Rectal smooth muscle tissue (tissue), 1 donor: Measurements from ENCODE around the gene WNT1.

Source experiments
- H3K27ac ChIP-seq: one replicate; pipeline ENCODE4 v1.7.0; 2013; ENCODE audit warnings: low read depth, low read length, inconsistent platforms
- H3K27me3 ChIP-seq: one replicate; pipeline ENCODE4 v1.7.0; 2013; ENCODE audit warnings: low read length; ENCODE audit not compliant: control insufficient read depth, insufficient read depth
- H3K36me3 ChIP-seq: one replicate; pipeline ENCODE4 v1.7.0; 2013; ENCODE audit warnings: low read length; ENCODE audit not compliant: control insufficient read depth, insufficient read depth
- H3K4me1 ChIP-seq: one replicate; pipeline ENCODE4 v1.7.0; 2013; ENCODE audit warnings: low read length; ENCODE audit not compliant: control insufficient read depth, insufficient read depth
- H3K4me3 ChIP-seq: one replicate; pipeline ENCODE4 v1.7.0; 2013; ENCODE audit warnings: low read length
- H3K9ac ChIP-seq: one replicate; pipeline ENCODE4 v1.7.0; 2013; ENCODE audit warnings: low read length

Gene WNT1

DNA sequence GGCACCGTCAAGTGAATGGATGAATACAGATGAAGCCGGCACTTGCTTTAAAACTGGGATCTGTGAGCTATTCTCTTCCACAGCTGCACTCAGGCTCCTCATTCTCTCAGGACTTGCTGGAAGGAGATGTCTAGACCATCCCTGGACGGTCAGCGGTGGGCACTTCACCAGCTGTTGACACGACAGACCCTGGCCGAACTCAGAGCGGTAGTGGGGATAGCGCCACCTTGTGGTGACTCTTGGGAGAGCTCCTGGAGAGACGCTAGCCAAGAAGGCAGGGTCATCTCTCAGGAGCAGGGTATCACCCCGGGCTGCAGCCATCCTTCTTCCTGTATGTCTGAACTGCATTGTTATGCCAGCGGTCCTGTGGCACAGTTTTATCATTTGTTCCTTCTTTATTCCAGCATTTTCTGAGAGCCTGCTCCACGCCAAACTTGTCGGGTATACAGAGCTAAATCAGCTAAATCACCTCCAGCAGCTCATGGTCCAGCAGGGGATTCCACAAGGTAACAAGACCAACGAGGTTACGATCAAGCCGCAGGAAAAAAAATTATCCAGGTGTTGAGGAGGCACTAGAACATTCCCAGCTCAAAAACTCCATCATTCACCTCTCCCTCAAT lies 10.0 kb downstream of the WNT1 start:
- H3K4me3 ChIP-seq, result no peak overlapping the region
- H3K27ac ChIP-seq, result no peak overlapping the region
- H3K4me1 ChIP-seq, result no peaks in the 10 kb centered on the region
- H3K36me3 ChIP-seq, result no peaks in the 10 kb centered on the region
- H3K9ac ChIP-seq, result no peak overlapping the region
- peaks cover 5% of the 10 kb centered on the region for H3K27me3 ChIP-seq

DNA sequence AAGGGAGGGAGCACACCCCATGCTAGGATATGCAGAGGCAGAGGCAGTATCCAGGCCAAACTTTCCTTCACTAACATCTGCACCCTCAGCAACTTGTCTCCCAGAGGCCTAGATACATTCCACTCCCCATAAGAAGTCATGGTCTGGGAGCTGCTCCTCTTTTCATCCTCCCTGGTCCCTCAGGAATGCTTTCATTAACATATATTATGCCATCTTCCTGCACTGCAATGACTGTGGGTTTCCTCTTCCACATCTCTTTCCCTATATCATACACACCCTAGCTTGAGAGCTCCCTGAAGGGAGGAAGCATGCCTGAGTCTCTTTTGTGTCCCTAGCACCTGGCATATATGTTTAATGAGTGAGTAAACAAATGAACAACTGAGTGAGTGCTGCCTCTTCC lies 12.4 kb downstream of the WNT1 start:
- Histone ChIP-seq H3K27me3 (peaks cover 17% of the 10 kb centered on the region), H3K4me1 (no peaks in the 10 kb centered on the region), H3K36me3 (no peaks in the 10 kb centered on the region), H3K9ac (no peak overlapping the region), H3K4me3 (no peak overlapping the region), H3K27ac (no peak overlapping the region)

DNA sequence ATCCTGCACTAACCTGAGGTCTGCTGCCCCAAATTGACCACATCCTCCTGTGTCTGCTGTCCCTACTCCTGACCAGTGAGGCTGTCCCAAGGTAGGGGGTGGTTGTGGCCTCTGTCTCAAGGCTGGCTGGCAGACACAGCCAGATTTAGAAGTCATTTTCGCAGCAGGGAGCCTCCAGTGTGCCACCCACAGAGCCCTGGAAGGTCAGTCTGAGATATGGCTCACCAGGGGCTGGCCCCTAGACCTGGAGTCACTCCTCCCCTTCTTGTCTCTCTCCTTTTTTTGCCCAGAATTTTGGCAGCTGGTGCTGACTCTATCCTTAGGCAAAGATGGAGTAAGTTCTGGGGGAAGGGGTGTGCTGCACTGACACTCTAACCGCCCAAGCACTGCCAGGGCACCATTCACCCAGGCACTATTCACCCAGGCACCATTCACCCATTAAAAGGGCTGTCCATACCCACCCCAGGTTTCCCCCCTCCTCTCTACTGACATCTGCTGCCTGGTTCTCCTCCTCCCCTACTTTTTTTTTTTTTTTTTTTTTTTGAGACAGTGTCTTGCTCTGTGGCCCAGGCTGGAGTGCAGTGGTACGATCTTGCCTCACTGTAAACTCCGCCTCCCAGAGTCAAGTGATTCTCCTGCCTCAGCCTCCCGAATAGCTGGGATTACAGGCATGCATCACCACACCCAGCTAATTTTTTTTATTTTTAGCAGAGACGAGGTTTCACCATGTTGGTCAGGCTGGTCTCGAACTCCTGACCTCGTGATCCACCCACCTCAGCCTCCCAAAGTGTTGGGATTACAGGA lies 13.3 kb downstream of the WNT1 start:
- Histone ChIP-seq H3K36me3 (no peaks in the 10 kb centered on the region), H3K4me1 (no peaks in the 10 kb centered on the region), H3K27me3 (peaks cover 17% of the 10 kb centered on the region), H3K9ac (no peak overlapping the region), H3K4me3 (no peak overlapping the region), H3K27ac (no peak overlapping the region)

GRCh38 chr12:48993787-48994186 lies 15.7 kb downstream of the WNT1 start:
- Histone ChIP-seq H3K27me3 (peaks cover 28% of the 10 kb centered on the region), H3K4me3 (no peak overlapping the region), H3K36me3 (no peaks in the 10 kb centered on the region), H3K27ac (no peak overlapping the region), H3K9ac (no peak overlapping the region), H3K4me1 (no peaks in the 10 kb centered on the region)

DNA sequence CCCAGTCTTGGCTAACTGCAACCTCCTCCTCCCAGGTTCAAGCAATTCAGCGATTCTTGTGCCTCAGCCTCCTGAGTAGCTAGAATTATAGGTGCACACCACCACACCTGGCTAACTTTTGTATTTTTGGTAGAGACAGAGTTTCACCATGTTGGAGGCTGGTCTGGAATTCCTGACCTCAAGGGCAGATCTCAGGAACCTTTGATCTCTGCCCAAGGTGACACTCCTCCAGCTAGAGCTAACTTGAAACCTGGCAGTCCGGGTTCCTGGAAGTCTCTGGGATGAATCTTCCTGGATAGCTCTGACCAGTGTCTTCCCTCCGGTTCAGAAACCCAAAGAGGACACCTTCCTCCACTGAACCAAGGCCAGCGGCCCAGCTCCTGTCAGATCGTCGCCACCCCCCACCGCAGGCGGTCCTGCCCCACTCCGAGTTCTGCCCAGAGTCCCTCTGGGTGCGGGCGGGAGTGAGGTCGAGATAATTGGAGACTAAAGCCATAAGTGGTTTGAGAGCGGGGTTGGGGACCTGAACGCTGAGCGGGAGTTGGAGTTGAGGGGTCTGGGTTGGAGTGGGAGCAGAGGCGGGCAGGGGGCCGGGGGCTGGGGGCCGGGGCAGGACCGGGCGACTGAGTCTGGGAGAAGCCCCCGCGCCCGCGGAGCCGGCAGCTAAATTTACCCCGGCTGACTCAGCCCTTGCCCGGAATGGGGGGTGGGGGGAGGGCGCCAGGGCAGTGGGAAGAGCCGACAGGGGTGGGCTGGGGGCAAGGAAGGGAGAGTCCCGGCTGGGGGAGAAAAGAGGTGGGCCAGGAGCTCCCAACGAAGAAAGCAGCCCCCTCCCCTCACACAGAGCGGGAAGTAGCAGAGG lies 16.3 kb downstream of the WNT1 start:
- Histone ChIP-seq H3K27ac (no peak overlapping the region), H3K27me3 (peaks cover 25% of the 10 kb centered on the region), H3K9ac (no peak overlapping the region), H3K4me1 (peaks cover 2% of the 10 kb centered on the region), H3K4me3 (no peak overlapping the region), H3K36me3 (no peaks in the 10 kb centered on the region)

DNA sequence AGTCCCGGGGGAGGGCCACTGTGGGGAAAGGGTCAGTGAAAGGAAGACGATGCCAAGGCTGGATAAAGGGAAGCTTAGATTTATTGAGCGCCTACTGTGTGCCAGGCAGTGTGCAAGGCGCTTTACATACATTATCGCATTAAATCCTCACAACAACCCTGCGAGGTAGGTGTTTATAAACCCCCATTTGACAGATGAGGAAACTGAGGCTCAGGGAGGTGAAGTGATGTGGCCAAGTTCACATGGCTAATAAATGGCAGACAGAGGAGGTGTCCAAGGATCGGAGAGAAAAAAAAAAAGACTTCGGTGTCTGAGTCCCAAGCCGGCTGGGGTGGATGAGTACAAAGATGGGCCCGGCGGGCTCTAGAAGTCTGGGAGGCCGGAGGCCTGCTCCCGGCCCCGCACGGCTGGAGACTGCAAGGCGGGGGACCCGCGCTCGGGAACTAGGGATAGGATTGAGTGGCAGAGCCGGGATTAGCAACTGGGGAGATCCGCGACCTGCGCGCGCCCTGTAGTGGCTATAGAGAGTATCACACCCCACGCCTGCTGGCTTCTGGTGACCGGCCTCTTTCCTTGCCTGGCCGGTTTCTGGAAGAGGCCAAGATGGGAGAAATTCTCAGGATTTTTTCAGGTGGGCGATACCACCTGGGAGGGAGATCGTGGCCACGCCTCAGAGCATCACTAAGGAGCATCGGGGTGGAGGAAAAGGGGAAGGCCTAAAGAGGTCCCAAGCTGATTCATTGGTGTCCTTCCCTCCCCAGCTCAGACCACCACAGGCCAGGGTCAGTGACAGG lies 17.2 kb downstream of the WNT1 start:
- H3K4me3 ChIP-seq, result no peak overlapping the region
- no peaks in the 10 kb centered on the region for H3K36me3 ChIP-seq
- peaks cover 7% of the 10 kb centered on the region for H3K4me1 ChIP-seq
- no peak overlapping the region for H3K9ac ChIP-seq
- H3K27ac ChIP-seq, result no peak overlapping the region
- peaks cover 28% of the 10 kb centered on the region for H3K27me3 ChIP-seq

DNA sequence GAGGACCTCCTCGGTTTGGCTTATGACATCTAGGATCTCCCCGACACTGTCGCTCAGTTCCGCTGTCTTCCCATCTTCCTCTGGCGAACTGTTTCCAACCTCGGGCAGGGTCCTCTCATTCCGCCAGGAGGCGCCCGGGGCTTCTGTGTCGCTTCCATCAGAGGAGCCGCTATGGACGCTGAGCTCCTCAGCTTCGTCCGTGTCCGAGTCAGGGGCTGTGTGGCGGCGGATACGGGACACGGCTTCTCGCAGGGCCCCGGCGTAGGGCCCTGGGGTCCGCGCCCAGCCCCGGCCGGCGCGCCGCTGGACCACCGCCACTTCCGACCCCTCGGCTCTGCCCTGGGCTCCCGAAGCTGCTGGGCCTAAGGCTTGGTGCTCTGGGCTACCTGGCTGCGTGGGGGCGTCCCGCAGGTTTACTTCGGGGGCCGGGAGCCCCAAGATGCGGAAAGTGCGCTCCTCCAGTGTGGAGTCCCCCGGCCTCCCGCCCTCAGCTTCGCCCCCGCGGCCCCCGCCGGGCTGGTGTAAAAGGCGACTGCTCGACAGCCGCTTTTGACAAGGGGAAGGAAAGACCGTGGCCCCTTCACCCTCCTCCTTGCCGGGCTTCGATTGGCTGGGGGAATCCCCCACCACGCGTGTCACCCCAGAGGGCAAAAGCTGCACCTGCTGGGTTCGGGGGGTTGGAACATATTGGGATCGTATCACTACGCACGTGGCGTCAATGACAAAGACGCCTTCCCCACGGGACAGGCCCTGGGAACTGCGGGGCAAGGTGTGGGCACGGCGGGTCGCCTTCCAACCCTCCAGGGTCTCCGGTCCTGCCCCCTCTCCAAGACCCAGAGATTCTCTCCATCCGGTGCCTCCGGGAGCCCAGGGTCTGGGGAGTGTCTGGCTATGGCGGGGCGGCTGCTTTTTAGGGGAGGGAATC lies 18.9 kb downstream of the WNT1 start:
- Histone ChIP-seq H3K4me1 (peaks cover 7% of the 10 kb centered on the region), H3K4me3 (peak overlapping the region; percentile 22), H3K36me3 (peaks cover 5% of the 10 kb centered on the region), H3K9ac (no peak overlapping the region), H3K27ac (no peak overlapping the region), H3K27me3 (peaks cover 38% of the 10 kb centered on the region)

DNA sequence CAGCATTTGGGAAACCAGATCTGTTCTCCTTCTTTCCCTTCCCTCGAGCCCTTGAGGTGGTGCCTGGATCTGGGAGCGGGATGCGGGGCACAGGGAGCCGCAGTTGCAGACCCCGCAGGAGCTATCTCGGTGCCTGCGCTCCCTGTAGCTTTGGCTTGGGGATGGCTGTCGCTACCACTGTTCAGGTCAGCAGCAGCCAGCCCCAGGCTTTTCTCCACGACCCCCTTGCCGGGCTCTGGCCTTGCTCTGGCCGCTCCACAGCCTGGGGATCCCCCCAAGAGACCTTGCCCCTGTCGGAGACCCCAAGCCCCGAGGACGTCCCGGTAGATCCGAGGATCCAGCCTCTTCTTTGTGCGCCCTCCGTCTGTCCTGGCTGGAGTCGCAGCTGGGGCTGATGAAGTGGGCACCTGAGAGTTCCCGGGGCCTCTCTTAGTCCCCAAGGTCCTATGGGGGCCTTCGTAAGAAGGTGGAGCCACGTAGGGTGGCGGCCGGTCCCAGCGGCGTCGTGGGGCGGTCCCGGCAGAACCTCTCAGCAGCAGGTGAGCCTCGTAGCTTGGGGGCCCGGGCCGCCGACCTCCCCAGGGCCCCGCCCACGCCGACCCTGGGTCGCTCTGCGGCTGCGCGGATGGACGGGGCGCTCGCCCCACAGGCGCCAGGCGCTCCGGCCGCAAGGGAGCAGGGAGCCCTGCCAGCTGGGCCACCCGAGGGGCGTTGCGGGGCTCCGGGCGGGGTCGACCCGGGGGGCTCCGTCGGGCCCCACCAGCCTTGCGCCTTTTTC lies 19.8 kb downstream of the WNT1 start:
- peaks cover 38% of the 10 kb centered on the region for H3K27me3 ChIP-seq
- H3K9ac ChIP-seq, result no peak overlapping the region
- H3K27ac ChIP-seq, result no peak overlapping the region
- H3K4me1 ChIP-seq, result peaks cover 7% of the 10 kb centered on the region
- peaks cover 11% of the 10 kb centered on the region for H3K36me3 ChIP-seq
- peak overlapping the region; percentile 22 for H3K4me3 ChIP-seq

DNA sequence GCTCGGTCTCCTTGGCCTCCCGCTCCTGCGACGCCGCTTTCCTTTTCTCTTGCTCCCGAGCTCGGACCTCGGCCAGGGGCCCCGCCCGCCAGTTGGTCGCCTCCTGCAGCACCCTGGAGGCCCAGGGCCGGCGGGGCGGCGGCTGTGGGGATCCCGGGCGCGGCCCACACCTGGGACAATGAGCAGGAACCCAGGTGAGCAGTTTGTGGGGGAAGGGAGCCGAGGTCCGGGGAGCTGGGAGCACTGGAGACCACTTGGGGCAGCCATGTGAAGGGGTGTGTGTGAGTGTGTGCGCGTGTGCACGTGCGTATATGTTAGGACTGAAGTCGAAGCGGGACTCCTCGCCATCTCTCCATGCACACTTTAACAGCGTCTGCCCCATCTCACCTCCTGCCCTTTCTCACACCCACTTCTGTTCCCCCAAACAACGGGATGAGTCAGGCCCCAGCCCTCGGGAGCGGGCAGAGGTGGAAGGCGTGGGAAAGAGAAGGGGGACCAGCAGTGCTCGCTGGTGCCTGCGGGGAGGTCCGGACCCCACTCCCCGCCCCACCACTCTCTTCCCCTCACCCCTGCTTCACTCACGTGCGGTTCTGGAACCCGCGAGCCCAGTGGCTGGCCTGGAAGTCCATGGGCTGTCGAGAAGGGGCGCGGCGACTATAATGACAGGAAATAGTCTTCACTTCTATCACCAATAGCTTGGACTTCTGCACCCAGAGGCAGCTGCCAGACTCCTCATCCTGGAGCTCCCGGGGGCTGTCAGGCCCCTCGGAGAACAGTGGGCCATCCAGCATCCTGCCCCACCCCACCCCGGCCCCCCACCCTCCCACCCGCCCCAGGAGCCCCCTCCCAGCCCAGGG lies 20.6 kb downstream of the WNT1 start:
- Histone ChIP-seq H3K4me1 (peaks cover 7% of the 10 kb centered on the region), H3K27me3 (peaks cover 41% of the 10 kb centered on the region), H3K9ac (no peak overlapping the region), H3K36me3 (peaks cover 17% of the 10 kb centered on the region), H3K4me3 (peak overlapping the region; percentile 22), H3K27ac (no peak overlapping the region)

DNA sequence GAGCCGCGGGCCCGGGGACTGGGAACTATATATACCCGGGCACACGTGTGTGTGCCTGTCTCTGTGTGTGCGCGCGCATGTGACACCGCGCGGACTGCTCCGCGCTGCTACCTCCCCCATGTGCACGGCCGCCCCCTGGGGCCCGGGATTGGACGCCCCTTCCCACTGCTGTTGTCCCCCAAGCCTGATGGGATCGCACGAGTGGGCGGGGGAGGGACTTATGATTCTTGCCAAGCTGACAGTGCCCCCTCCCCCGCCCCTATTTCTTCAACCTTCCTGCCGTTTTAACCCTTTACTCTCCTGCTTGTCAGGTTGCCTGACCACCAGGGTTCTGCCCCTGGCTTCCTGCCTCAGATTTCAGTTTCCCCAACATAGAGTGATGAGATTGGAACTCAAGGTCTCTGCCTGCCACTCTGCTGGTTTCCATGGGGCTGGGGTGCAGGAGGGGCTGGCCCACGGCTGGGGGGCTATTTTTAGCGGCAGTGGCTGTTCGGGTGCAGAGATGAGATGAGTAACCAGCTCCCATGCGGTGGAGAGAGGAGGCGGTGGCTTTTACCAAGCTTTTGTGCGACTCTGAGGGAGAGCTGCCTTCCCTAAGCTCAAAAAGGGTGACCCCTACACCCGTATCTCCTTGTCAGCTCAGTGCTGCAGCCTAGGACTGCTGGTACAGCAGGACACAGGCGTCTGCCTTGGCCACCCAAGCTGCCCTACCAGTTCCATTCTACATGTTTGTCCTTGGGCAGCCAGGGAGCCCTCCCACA lies 21.4 kb downstream of the WNT1 start, which contains the start of gene DDN:
Gene DDN, minus strand, starts transcription at position 5 of the 761 bp plus-strand sequence. CDS start 88 bp downstream, outside the sequence.
- peak within 1 kb of the TSS; percentile 22 for H3K4me3 ChIP-seq
- H3K9ac ChIP-seq, result no peak within 1 kb of the TSS
- H3K27ac ChIP-seq, result no peak within 1 kb of the TSS
- H3K36me3 ChIP-seq, result peaks cover 23% of the 10 kb centered on the region
- H3K4me1 ChIP-seq, result peaks cover 7% of the 10 kb centered on the region
- H3K27me3 ChIP-seq, result peaks cover 34% of the 10 kb centered on the region
